Stimulated activated CD4-positive, alpha-beta T cell treated with anti-CD3 and anti-CD28 coated beads, Interleukin-15, amount 100 ng/mL, for 48 hours (primary cell): ENCODE data around the gene EPHA4.

Source experiments
- DNase-seq, 2 donors: peaks; one replicate each; pipeline ENCODE4 v3.0.0-alpha.2; 2020; ENCODE audit warnings: low read depth in 2 of 2

Gene EPHA4

GRCh38 chr2:221504905-221505304, 67.2 kb downstream of the EPHA4 start:
- DNase-seq = no peak

- no peak for DNase-seq
Measured at GRCh38 chr2:221503965-221504364, 68.1 kb downstream of the EPHA4 start.

GRCh38 chr2:221502270-221503010, 69.7 kb downstream of the EPHA4 start:
- no peak for DNase-seq

- DNase-seq = no peak
Measured at GRCh38 chr2:221501883-221502269, 70.2 kb downstream of the EPHA4 start.

- DNase-seq = no peak
Measured at GRCh38 chr2:221501210-221501882, 70.8 kb downstream of the EPHA4 start.

- no peak for DNase-seq
Measured at GRCh38 chr2:221500501-221501209, 71.4 kb downstream of the EPHA4 start.

- no peak for DNase-seq
Measured at GRCh38 chr2:221495731-221496130, 76.4 kb downstream of the EPHA4 start.

GRCh38 chr2:221494556-221494955, 77.5 kb downstream of the EPHA4 start:
- DNase-seq = no peak

- DNase-seq = no peak
Measured at GRCh38 chr2:221493391-221493790, 78.7 kb downstream of the EPHA4 start.

GRCh38 chr2:221492636-221493035, 79.5 kb downstream of the EPHA4 start:
- no peak for DNase-seq

GRCh38 chr2:221490506-221491060, 81.5 kb downstream of the EPHA4 start:
- no peak for DNase-seq

- DNase-seq = no peak
Measured at GRCh38 chr2:221488136-221488807, 83.8 kb downstream of the EPHA4 start.

- no peak for DNase-seq
Measured at GRCh38 chr2:221486106-221486505, 86.0 kb downstream of the EPHA4 start.

- DNase-seq = no peak
Measured at GRCh38 chr2:221485503-221485870, 86.6 kb downstream of the EPHA4 start.

- DNase-seq = no peak
Measured at GRCh38 chr2:221484761-221485502, 87.2 kb downstream of the EPHA4 start.

- no peak for DNase-seq
Measured at GRCh38 chr2:221482666-221483455, 89.2 kb downstream of the EPHA4 start.

GRCh38 chr2:221480821-221481220, 91.3 kb downstream of the EPHA4 start:
- DNase-seq = no peak

- DNase-seq = no peak
Measured at GRCh38 chr2:221480163-221480562, 91.9 kb downstream of the EPHA4 start.

GRCh38 chr2:221478485-221478863, 93.6 kb downstream of the EPHA4 start:
- no peak for DNase-seq

- no peak for DNase-seq
Measured at GRCh38 chr2:221477714-221478484, 94.2 kb downstream of the EPHA4 start.
